GM21723 (cell line): ENCODE measurements around the gene MIEF1.
A peak's percentile ranks its signal among the peaks of the same experiment; 100 is the strongest.

Experiments
- ATAC-seq: cut with Tn5 transposase; IDR thresholded peaks from one replicate; pipeline ENCODE4 v1.9.1; 2021; ENCODE audit warnings: mild to moderate bottlenecking, moderate library complexity; ENCODE audit not compliant: unreplicated experiment

Gene MIEF1

DNA sequence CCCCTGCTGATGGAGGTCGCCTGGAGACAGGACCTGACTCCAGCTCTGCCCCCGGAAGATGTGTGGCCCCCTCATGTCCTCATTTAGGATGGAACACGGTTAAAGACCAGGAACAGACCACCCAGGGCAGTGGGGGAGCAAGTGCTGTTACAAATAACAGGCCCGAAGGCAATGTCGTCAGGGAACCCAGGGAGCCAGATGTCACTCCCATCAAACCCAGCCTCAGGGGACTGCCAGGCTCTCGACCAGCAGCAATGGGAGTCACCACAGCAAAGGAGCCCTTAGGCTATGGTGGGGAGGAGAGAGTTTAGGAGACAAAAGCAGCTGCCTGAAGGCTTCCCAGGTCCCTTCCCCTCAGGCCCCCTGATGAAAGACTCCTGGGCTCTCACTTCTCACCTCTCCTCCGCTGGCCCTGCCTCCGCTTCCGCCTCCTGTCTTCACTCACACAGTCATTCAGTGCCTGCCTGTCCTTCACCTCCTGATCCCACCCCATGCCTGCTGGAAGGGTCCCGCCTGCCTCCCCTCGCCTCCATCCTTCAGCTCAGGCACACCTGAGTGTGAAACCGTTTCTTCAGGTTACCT is 26.1 kb downstream of the MIEF1 start:
- ATAC-seq = no peak

DNA sequence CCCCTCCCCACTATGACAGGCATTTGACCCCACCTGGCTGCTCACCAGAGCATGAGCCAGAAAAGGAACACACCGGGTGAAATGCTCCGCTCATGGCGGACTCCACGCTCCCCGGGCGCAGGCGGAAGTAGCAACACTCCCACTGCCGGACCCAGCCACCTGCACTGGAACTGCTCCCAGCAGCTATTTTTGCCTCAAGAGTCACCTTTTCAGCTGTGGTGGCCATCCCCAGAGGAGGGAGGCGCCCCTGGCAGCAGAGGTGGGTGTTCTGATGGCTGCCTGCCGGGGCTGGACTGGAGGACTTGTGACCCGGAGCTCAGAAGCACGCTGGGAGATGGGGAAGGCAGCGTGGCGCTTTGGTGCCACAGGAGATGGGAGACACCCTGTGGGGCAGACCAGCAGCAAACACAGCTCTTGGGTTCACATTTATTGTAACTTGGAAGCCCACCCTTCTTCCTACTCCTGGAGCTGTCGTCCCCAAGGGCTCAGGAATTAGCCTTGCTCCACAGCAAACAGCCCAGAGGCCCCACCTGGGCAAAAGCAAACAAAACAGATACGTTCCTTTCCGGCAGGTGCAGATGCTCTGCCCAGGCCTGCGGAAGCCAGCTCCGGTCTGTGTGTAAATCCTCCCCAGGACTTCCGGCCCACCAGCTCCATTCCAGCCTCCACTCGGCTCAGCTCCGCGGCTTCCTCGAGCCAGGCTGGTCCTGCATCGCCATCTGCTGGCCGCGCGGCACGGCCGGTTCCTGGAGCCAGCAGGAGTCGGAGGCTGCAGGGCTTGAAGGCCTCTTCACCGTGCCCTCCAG is 26.8 kb downstream of the MIEF1 start:
- ATAC-seq = no peak

DNA sequence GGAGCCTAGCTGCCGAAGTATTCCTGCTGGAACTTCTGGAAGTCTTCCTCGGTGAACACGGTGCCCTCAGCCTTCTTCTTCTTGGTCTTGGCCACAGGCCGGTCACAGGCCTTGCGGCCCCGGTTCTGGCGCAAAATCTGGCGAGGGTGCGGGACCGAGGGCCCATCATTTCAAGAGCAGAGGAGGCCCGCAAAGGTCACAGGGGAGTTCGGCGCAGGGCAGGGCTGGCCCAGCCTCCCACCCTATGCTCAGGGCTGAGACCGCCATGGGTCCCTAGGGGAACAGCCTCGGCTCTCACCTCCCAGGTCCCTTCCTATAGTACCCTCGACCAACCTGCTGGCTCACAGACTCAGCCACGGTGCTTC is 27.4 kb downstream of the MIEF1 start:
- no peak for ATAC-seq

DNA sequence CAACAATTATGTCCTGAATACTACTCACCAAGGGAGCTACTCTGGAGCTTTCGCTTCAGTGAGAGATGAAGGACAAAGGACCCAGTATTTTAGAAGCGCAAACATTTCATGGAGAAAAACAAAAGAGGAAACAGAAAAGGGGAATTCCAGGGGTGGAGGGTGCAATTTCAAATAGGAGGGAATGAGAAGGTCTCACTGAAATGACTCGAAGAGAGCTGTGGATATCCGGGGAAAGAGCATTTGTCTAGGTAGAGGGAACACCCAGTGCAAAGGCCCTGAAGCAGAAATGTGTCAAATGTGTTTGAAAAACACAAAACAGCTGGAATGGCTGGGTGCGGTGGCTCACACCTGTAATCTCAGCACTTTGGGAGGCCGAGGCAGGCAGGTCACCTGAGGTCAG is 28.0 kb downstream of the MIEF1 start:
- ATAC-seq = no peak

DNA sequence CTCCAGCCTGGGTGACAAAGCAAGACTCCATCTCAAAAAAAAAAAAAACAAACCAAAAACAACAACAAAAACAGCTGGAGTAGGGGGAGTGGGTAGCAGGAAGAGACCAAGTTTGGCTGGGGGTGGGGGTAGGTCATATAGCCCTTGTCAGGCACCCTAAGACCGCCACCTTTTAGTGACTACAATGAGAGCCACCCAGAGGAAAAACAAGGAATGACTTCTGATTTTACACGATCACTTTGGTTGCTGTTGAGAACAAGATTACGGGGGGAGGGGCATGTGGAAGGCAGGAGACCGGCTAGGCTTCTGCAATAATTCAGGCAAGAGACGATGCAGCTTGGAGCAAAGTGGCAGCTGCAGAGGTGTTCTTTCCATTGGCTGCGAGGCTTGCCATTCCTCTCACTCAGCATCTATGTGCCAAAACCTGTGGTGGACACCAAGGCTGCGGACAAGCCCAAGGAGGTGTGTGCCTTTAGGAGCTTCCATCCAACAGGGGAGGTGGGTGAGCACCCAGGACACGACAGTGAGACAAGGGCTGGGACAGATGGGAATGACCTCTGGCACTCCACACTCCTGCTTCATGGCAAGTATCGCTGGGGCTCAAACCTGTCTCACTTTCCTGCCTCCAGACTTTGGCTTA is 28.7 kb downstream of the MIEF1 start:
- ATAC-seq = no peak

DNA sequence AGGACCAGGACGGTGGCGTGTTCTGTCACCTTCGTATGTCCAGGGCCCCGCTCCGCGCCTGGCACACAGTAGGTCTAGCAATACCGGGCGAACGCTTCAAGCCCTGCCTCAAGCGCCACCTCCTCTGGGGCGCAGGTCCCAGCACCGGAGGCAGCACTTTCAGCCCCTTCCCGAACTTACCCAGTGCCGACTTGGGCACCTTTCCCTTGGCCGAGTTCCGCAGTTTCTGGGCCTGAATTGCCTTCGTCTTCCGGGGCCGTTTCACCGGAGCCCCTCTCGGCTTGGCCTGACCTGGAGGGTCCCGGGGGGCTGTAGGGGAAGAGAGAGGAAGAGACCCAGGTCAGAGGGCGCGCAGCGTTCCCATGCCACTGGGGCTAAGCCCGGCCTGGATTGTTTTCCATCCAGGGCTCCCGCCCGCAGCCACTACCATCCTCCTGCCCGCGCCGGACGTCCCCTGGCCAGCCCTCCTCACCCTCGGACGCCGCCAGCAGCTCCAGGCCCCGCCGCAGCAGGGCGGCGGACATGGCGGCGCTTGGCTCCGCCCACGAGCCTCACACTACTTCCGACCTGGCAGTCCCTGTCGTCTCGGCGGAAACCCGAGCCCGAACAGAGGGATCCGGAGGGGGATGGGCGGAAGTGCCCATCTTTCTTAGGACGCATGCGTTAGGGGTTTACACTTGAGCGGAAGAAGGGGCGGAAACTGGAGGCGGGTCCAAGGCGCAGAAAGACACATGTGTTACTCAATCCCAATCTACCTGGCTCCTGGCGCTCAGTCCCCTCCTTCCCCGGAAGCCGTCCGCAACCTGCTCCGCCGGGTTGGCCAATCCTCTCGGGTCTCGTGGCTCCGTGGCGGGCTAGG is 30.4 kb downstream of the MIEF1 start, which contains the start of gene RPS19BP1:
TSS of gene RPS19BP1 (minus strand) at position 534 of the 859 bp plus-strand sequence. CDS start at position 524, 10 bp downstream.
- ATAC-seq = peak; percentile 73

DNA sequence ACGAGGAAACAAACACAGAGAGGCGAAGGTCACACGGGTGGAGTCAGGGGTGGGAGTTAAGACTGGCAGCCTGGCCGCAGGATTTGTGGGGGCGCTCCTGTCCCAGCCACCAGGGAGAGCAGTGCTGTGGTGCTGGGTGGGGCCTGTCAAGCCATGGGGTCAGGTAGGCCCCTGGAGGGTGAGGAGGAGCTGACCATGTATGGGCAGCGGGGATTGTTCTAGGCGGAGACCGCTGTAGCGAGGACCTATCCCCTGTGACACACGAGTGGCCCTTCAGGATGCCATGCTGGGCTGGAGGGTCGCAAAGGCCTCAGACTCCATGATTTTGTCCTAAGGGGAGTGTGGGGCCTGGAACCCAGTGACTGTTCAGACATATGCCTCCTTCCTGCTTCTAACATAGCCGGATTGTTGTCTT is 32.0 kb downstream of the MIEF1 start:
- ATAC-seq = no peak

DNA sequence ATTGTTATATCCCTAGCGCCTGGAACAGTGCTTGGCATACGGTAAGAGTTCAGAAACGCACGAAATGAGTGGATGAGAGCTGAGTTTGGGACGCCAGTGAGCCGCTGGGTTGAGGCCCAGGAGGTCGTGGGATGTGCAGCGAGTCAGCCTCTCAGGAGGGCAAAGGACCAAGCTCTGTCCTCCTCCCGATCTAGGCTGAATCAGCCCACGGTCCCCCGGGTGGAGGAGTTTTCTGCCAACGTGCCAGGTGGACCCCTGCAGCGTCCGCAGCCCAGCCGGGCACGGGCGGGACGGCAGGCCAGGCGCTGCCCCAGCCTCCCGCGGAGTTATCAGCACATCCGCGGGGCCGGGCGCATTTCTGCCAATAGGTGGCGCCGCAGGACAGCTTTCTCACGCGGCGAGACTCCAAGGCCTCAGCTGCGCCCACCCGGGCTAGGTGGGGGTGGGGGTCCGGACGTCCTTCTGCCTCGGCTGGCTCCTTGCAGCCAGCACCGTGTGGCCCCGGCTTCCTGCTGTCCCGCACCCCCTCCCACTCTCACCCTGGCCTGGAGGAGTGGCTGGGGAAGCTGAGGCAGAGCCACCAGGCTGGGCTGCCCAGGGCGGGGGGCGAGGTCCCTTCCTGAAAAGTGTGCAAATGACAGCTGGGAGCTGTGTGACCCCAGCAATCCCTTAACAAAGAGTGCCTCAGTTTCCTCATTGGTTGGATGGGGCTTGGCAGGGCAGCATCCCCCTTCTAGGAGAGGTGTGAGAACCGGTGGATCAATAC is 32.7 kb downstream of the MIEF1 start:
- ATAC-seq = no peak

DNA sequence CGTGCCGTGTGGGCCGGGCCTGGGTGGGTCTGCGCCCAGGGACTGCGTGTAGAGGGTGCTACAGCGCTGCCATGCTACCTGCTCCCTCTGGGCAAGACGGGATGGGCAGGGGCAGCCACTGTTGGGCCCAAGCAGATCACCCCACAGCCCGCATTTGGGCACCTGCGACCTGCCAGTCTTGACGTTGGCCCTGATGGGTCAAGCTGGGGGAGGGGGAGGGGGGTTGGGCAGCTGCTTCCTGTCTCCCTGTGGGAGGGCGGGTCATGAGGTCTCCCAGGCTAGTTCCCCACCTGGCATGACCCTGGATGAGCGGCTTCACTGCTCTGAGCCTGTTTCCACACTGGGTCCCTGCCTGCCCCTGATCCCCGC is 33.3 kb downstream of the MIEF1 start:
- no peak for ATAC-seq

DNA sequence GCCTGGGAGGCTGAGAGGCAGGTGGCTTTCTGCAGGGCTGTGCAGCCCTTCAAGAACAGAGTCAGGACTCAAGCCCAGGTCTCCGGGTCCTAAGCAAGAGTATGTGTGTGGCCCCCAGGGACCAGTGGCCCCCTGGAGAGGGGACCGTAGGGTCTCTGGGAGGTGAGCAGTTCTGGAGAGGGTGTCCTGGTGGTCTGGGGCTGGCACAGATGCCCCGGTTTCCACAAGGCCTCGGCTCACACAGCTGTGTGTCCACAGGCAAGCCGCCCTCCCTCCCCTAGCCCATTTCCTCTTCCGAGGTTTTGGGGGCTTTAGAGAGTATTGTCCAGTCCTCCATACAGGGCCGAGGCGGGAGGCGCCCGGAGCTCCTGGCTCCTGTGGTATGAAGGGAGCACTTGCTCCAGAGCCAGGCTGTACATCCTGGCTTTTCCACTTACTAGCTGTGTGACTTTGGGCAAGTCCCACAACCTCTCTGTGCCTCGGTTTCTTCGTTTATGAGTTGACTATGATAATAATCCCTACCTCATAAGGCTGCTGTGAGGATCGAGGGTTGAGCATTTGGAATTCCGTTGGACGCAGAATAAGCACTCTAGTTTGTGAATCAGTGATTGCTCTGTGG is 33.9 kb downstream of the MIEF1 start:
- ATAC-seq = no peak

DNA sequence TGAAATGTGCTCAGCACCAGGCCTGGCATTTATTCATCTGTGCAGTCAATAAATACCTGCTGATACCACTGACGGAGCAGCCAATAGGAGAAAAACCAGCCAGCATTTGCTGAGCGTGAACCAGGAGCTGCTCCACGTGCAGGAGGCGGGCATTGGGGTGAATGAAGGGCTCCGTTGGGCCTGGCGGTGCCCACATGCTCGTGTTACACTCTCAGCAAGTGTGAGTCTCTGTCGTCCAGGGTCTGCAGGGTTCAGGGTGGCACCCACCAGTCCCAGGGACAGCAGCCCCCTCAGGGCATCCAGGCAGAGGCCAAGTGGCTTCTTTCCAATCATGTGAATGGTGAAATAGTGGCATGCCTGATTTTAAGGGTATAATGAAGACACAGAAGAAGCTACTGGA is 34.6 kb downstream of the MIEF1 start:
- ATAC-seq = no peak

DNA sequence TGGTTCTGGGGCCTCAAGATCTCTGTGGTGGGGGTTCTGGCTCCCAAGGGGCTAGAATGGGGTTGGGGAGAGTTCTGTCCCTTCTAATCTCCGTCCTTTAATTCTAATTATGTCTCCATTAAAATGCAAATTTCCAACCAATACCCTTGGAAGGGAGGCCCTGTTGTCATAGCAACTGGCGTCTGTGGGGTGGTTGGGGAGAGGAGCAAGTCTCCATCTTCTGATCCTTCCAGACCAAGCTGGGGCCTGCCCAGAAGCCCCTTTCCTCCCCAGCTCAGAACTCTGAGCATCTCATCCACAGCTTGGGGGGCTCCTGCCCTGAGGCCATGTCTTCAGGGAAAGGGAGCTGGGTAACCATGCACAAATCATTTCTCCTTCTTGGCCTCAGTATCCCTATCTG is 35.9 kb downstream of the MIEF1 start:
- no peak for ATAC-seq

DNA sequence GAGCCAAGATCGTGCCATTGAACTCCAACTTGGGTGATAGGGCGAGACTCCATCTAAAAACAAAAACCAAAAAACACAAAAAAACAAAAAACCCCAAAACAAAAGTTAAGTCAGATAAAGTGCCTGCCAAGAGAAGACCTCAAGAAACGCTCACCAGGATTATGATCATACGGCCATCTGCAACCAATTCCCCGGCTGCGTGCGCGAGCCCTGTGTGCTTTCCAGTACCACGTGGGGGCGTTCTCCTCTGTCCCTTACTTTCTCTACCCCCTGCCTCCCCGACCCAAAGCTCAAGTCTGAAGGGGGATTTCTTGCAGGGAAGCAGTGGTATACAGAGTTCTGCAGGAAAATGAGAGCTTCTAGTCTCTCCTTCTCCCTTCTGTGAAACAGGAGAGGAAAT is 41.0 kb downstream of the MIEF1 start:
- no peak for ATAC-seq

DNA sequence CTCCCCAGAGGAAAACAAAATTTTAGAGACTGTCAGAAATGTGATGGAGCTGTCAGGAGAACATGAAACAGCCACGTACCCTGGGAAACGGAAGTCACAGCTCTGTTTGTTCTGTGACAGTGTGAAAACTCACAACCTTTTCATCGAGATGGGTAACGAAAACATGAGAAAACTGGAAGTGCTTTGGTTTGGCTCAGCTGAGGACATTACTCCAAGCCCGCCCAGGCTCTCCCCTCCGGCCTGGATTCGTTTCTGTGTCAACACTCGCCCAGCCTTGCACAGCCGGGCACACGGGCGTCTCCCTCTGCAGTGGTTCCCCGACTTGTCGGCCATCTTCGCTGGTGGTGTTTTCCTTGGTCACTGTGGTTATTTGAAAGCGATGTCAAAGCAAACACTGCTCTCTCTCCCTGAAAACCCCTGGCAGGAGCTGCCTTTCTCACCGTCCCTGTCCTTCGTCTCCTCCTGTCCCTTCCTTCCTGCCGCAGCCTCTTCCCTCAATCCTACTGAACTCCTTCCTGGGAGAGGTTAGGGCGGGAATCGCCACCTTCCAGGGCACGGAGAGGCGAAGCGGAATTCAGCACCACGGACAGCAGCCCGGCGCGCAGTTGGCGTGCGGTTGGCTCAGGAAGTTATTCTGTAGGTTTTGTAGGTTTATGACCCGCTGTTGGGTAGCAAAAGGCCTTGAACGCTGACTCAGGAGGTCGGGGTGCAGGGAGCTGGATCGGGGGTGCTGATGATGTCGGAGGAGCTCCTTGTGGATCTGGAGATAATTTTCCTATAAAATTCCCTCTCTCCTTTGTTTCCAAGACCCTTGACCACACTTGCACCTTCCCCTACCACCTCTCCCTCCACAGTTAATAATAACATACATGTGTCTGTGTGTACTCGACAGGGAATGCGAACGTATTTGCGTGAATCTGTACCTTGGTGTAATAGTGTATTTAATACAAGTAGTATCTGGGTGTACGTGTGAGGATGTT is 43.6 kb downstream of the MIEF1 start:
- no peak for ATAC-seq

DNA sequence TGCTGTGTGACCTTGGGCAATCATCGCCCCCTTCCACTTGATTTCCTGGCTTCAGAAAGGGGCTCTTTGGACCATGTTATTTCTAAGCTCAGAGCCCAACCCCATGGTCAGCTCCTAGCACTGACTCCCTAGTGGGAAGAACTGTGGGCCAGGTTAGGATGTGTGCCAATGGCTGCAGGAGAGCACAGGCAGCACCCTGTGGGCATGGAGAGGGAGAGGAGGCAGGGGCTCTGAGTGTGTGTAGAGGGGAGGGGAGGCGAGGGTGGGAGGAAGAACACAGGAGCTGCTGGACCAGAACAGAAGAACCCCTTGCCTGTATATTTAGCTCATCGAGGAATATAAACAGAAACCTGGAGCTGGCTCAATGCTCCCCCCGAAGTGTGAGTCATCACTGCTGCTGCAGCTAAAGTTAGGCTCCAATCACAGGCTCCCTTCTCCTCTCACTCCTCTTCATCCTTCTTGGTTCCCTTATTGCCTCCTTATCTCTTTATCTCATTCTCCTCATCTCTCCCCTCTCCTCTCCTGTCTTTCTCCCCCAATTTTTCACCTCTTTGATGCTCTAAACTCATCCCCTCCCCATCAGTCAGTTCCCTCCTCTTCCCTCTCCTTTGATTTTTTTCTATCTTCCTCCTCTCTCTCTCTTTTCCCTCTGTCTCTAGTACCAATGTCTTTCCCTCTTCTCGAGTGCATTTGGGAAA is 44.9 kb downstream of the MIEF1 start:
- ATAC-seq = no peak

DNA sequence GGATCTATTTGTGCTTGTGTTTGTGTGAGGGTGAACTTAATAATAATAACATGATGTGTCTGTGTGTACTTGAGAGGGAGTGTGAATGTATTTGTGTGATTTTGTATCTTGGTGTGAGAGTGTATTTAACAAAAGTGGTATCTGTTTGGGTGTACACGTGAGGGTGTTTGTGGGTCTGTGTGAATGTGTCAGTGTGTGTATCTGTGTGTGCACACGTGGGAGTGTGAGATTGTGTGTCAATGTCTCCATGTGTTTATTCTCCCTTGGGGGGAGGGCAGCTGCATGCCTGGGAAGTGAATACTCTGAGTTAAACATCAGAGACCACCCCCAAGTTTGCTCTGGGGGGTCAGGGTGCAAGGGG is 45.5 kb downstream of the MIEF1 start:
- ATAC-seq = no peak

DNA sequence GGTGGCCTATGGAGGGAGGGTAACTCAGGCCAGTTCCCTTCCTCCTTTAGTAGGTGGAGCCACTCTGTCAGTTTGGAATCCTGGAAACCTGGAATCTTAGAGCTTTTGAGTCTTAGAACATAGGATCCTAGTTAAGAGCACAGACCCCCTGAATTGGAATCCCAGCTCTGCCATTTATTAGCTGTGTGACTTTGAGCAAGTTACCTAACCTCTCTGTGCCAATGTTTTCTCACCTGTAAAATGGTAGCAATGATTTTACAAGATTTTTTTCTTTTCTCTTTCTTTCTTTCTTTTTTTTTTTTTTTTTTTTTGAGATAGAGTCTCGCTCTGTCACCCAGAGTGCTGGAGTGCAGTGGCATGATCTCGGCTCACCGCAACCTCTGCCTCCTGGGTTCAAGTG is 51.3 kb downstream of the MIEF1 start:
- no peak for ATAC-seq

DNA sequence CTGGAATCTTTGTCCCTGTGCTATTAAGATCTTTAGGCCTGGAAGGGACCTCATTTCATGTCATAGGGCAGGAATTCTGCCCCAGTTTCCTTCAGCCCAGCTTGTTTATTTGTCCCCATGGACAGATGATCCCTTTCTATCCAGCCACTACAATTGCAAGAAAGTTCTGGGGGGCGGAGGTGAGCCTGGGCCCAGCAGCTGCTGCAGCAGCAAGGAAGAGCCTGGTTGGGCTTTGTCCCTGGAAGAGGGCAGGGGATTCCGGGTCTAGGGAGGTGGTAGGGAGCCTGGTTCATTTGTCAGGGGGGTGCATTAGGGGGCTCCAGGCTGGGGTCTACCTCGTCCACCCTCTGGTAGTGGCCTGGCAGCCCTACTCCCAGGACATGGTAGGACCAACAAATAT is 52.1 kb downstream of the MIEF1 start:
- ATAC-seq = no peak
